Brain microvascular endothelial cell (primary cell): Measurements from ENCODE around the gene LLGL2.

Experiments
- DNase-seq: peaks from one replicate; pipeline ENCODE4 v3.0.0-alpha.2; 2020
- H3K27ac ChIP-seq: fragments of 250-450 bp; sonication (Bioruptor Pico); 2 replicates; pipeline ENCODE4 v1.5.1; 2020; ENCODE audit warnings: mild to moderate bottlenecking, moderate library complexity
- H3K27me3 ChIP-seq: fragments of 250-450 bp; sonication (Bioruptor Pico); replicated peaks from 2 replicates; pipeline ENCODE4 v1.5.1; 2020; ENCODE audit warnings: mild to moderate bottlenecking
- H3K36me3 ChIP-seq: fragments of 250-450 bp; sonication (Bioruptor Pico); replicated peaks from 2 replicates; pipeline ENCODE4 v1.5.1; 2020; ENCODE audit warnings: mild to moderate bottlenecking
- H3K4me3 ChIP-seq: 2 replicates; pipeline ENCODE4 v1.5.1; 2011; ENCODE audit warnings: low read depth, mild to moderate bottlenecking, control low read depth, low read length, moderate library complexity
- CTCF ChIP-seq: IDR thresholded peaks from 2 replicates; pipeline ENCODE4 v1.5.1; 2011; ENCODE audit warnings: low read depth, mild to moderate bottlenecking, moderate library complexity, low read length, control low read depth, inconsistent platforms; ENCODE audit errors: missing control alignments
- in situ Hi-C: cut with HindIII; loops from 2 replicates; pipeline ENCODE4 v1.10.0; 2017; ENCODE audit warnings: low sequenced_read_pairs, low pct_ligation_motif_present

The LLGL2 gene

GRCh38 chr17:75512926-75513640 lies 12.4 kb upstream of the LLGL2 start:
- DNase-seq = peak; percentile 11
- H3K36me3 ChIP-seq = no peaks in the 10 kb centered on the region
- H3K4me3 ChIP-seq = no peak overlapping the region
- no peak for TF ChIP-seq CTCF
- no peak overlapping the region for H3K27ac ChIP-seq
- in situ Hi-C loops = no loop called here
- no peaks in the 10 kb centered on the region for H3K27me3 ChIP-seq

- DNase-seq = no peak
- no peaks in the 10 kb centered on the region for H3K36me3 ChIP-seq
- H3K4me3 ChIP-seq = peak overlapping the region; percentile 15
- TF ChIP-seq CTCF = no peak
- in situ Hi-C loops = no loop called here
- no peaks in the 10 kb centered on the region for H3K27me3 ChIP-seq
- no peak overlapping the region for H3K27ac ChIP-seq
These were observed 11.9 kb upstream of the LLGL2 start for GRCh38 chr17:75513641-75514000.

GRCh38 chr17:75514299-75514918 lies 11.1 kb upstream of the LLGL2 start:
- H3K27me3 ChIP-seq = no peaks in the 10 kb centered on the region
- H3K36me3 ChIP-seq = no peaks in the 10 kb centered on the region
- DNase-seq = no peak
- TF ChIP-seq CTCF = no peak
- H3K27ac ChIP-seq = no peak overlapping the region
- H3K4me3 ChIP-seq = peak overlapping the region; percentile 74
- in situ Hi-C loops = no loop called here

GRCh38 chr17:75514919-75515495 lies 10.5 kb upstream of the LLGL2 start:
- Histone ChIP-seq H3K27me3 (no peaks in the 10 kb centered on the region), H3K4me3 (peak overlapping the region; percentile 74), H3K36me3 (no peaks in the 10 kb centered on the region), H3K27ac (no peak overlapping the region)
- DNase-seq = no peak
- no peak for TF ChIP-seq CTCF
- in situ Hi-C loops = no loop called here

- peak within 1 kb of the TSS; percentile 74 for H3K4me3 ChIP-seq
- DNase-seq = peak; percentile 79
- H3K27ac ChIP-seq = no peak within 1 kb of the TSS
- in situ Hi-C loops = no loop called here
- peak; percentile 76 for TF ChIP-seq CTCF
- no peaks in the 10 kb centered on the region for H3K36me3 ChIP-seq
- H3K27me3 ChIP-seq = no peaks in the 10 kb centered on the region
These were observed 9.8 kb upstream of the LLGL2 start, which contains the start of gene CASKIN2 for GRCh38 chr17:75515496-75516254. TSS of gene CASKIN2 (minus strand) at chr17:75515537. CDS start at chr17:75513804, 1,733 bp downstream.
